ENCODE results near the gene CYP1B1.

DNA sequence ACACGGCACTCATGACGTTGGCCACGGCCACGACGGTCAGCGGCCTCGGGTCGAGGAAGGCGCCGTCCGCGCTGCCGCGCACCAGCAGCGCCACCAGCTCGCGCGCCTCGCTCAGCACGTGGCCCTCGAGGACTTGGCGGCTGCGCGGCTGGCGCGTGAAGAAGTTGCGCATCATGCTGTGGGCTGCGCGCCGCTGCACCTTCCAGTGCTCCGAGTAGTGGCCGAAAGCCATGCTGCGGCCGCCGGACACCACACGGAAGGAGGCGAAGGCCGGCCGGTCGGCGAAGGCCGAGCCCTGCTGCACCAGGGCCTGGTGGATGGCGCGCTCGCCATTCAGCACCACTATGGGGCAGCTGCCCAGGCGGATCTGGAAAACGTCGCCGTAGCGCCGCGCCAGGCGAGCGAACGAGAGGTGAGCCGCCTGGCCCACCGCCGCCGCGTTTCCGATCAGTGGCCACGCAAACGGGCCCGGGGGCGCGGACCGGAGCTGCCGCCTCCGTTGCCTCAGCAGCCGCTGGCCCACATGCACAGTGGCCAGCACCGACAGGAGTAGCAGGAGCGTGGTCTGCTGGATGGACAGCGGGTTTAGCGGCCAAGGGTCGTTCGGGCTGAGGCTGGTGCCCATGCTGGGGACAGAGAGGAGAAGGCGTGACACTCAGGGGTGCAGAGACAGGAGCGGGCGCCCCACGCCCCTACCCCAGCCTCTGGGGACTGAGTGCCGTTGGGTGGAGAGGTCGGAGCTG, 1.0 kb downstream of the CYP1B1 start:
- TF ChIP-seq CTCF (IDR thresholded peaks at IDR 0.05; ENCODE audit: poor library complexity, severe bottlenecking) (peak; percentile 6), EP300 (conservative IDR thresholded peaks at IDR 0.05; ENCODE audit: poor library complexity, severe bottlenecking) (no peak), SMC3 (conservative IDR thresholded peaks at IDR 0.05; ENCODE audit: poor library complexity) (no peak), POLR2AphosphoS5 (IDR thresholded peaks at IDR 0.05) (no peak)

All from neural cell (in vitro differentiated cells).